GM23248 (cell line): Measurements from ENCODE around the gene GDPGP1. TPM values are rescaled to one million over a fixed set of nuclear protein-coding genes. Genes with fewer than 3 reads are reported as not detected.

Source experiments
- DNase-seq: peaks from one replicate; pipeline ENCODE4 v3.0.0-alpha.2; 2015
- H2AFZ ChIP-seq: fragments of 200-600 bp; sonication (generic); 2 replicates; pipeline ENCODE4 v1.6.1; 2016; ENCODE audit warnings: antibody characterized with exemption
- H3F3A ChIP-seq: fragments of 200-600 bp; sonication (generic); 2 replicates; pipeline ENCODE4 v1.6.1; 2016; ENCODE audit warnings: mild to moderate bottlenecking, antibody characterized with exemption, mixed run types; ENCODE audit not compliant: insufficient read depth
- H3K27ac ChIP-seq: fragments of 200-600 bp; sonication (generic); 2 replicates; pipeline ENCODE4 v1.5.1; 2016; ENCODE audit warnings: mild to moderate bottlenecking
- H3K27me3 ChIP-seq: fragments of 200-600 bp; sonication (generic); replicated peaks from 2 replicates; pipeline ENCODE4 v1.6.1; 2016; ENCODE audit warnings: mild to moderate bottlenecking; ENCODE audit not compliant: insufficient read depth
- H3K36me3 ChIP-seq: fragments of 200-600 bp; sonication (generic); 2 replicates; pipeline ENCODE4 v1.6.1; 2016; ENCODE audit warnings: low read depth, mild to moderate bottlenecking
- H3K4me1 ChIP-seq: fragments of 200-600 bp; sonication (generic); 2 replicates; pipeline ENCODE4 v1.6.1; 2016; ENCODE audit warnings: mild to moderate bottlenecking; ENCODE audit not compliant: insufficient read depth
- H3K4me2 ChIP-seq: fragments of 200-600 bp; sonication (generic); one replicate; pipeline ENCODE4 v1.6.1; 2016; ENCODE audit warnings: mild to moderate bottlenecking; ENCODE audit not compliant: unreplicated experiment
- H3K4me3 ChIP-seq: fragments of 200-600 bp; sonication (generic); 2 replicates; pipeline ENCODE4 v1.5.1; 2016; ENCODE audit warnings: mild to moderate bottlenecking
- H3K79me2 ChIP-seq: fragments of 200-600 bp; sonication (generic); 2 replicates; pipeline ENCODE4 v1.6.1; 2016; ENCODE audit warnings: mild to moderate bottlenecking; ENCODE audit not compliant: insufficient read depth
- H3K9ac ChIP-seq: fragments of 200-600 bp; sonication (generic); 2 replicates; pipeline ENCODE4 v1.6.1; 2016; ENCODE audit warnings: mild to moderate bottlenecking
- H3K9me2 ChIP-seq: fragments of 200-600 bp; sonication (generic); 2 replicates; pipeline ENCODE4 v1.6.1; 2016; ENCODE audit warnings: mixed run types, mild to moderate bottlenecking, moderate library complexity; ENCODE audit not compliant: insufficient read depth
- H3K9me3 ChIP-seq: fragments of 200-600 bp; sonication (generic); one replicate; pipeline ENCODE4 v1.6.1; 2017; ENCODE audit warnings: low read depth
- H4K20me1 ChIP-seq: fragments of 200-600 bp; sonication (generic); 2 replicates; pipeline ENCODE4 v1.6.0; 2016; ENCODE audit not compliant: insufficient read depth
- EZH2 ChIP-seq: fragments of 200-600 bp; sonication (generic); IDR thresholded peaks from 2 replicates; pipeline ENCODE4 v1.6.1; 2018; ENCODE audit warnings: antibody characterized with exemption, mild to moderate bottlenecking; ENCODE audit not compliant: insufficient read depth, poor library complexity, severe bottlenecking
- EZH2phosphoT487 ChIP-seq: fragments of 200-600 bp; sonication (generic); IDR thresholded peaks from 2 replicates; pipeline ENCODE4 v1.6.1; 2018; ENCODE audit warnings: antibody characterized with exemption, moderate library complexity, mild to moderate bottlenecking, low read depth; ENCODE audit not compliant: insufficient read depth
- WGBS, 2 experiments: methylation state at CpG; one replicate each; pipeline ENCODE4 v1.1.6; 2015 to 2017; ENCODE audit warnings: low lambda C conversion rate in 2 of 2, low coverage in 1 of 2; ENCODE audit errors: missing lambda C conversion rate in 2 of 2; 5-methylcytosine and 5-hydroxymethylcytosine counted together
- in situ Hi-C: fragments of 300-500 bp; cut with MboI; formaldehyde crosslinking; loops from 2 replicates; pipeline ENCODE4 v1.15.0; 2020
- polyA plus RNA-seq: library from polyadenylated mRNA; unstranded; fragments of >200 nt; fragmentation: Nextera tagmentation; extraction: Ambion mirVana; gene quantifications from 2 replicates; pipeline ENCODE4 v1.2.1, GENCODE V29; 2016
- total RNA-seq: library from RNA; depleted of rRNA; stranded (reverse); fragments of >200 nt; shearing (Covaris generic); gene quantifications from 2 replicates; pipeline ENCODE4 v1.2.3, GENCODE V29; 2014

Gene GDPGP1
- total and polyA plus RNA-seq, 2 experiments from 2014 or later = 1.3 to 9.0 TPM

- 0 to 1% methylated on average over 48 to 57 of the region's 59 CpGs for WGBS, 2 experiments
- Histone ChIP-seq H3K27ac (peak within 1 kb of the TSS; percentile 90), H3F3A (peaks cover 4% of the 10 kb centered on the region; the same call in 1 of the 2 replicates), H3K9me3 (no peaks in the 10 kb centered on the region), H2AFZ (peak within 1 kb of the TSS; percentile 84), H4K20me1 (no peaks in the 10 kb centered on the region; the same call in 1 of the 2 replicates), H3K36me3 (peaks cover 7% of the 10 kb centered on the region; the same call in 1 of the 2 replicates), H3K4me3 (peak within 1 kb of the TSS; percentile 93), H3K79me2 (peaks cover 48% of the 10 kb centered on the region), H3K9ac (peak within 1 kb of the TSS; percentile 93), H3K9me2 (no peaks in the 10 kb centered on the region), H3K4me2 (peak within 1 kb of the TSS; percentile 96), H3K4me1 (peaks cover 37% of the 10 kb centered on the region), H3K27me3 (no peaks in the 10 kb centered on the region)
- TF ChIP-seq EZH2phosphoT487 = no peak
- TF ChIP-seq EZH2 = no peak
- in situ Hi-C loops = no loop called here
- DNase-seq = peak; percentile 95
These were observed 31.5 kb downstream of the GDPGP1 start, which contains the start of gene NGRN for GRCh38 chr15:90265271-90266060. NGRN (plus strand) TSS chr15:90265672; CDS start chr15:90265713, 41 bp downstream.

GRCh38 chr15:90266061-90266431, 32.0 kb downstream of the GDPGP1 start:
- Histone ChIP-seq H2AFZ (peak overlapping the region; percentile 84), H3K4me3 (peak overlapping the region; percentile 93), H3F3A (peaks cover 4% of the 10 kb centered on the region; the same call in 1 of the 2 replicates), H3K9me3 (no peaks in the 10 kb centered on the region), H3K4me1 (peaks cover 37% of the 10 kb centered on the region), H3K4me2 (peak overlapping the region; percentile 96), H3K9ac (peak overlapping the region; percentile 93), H4K20me1 (no peaks in the 10 kb centered on the region; the same call in 1 of the 2 replicates), H3K27ac (peak overlapping the region; percentile 90), H3K79me2 (peaks cover 53% of the 10 kb centered on the region), H3K9me2 (no peaks in the 10 kb centered on the region), H3K27me3 (no peaks in the 10 kb centered on the region), H3K36me3 (peaks cover 12% of the 10 kb centered on the region; the same call in 1 of the 2 replicates)
- WGBS, 2 experiments = 0 to 2% methylated on average over 16 of the region's 16 CpGs
- peak; percentile 63 for DNase-seq
- in situ Hi-C loops = no loop called here
- no peak for TF ChIP-seq EZH2
- TF ChIP-seq EZH2phosphoT487 = no peak

- Histone ChIP-seq H3K9me2 (no peaks in the 10 kb centered on the region), H3K36me3 (peaks cover 15% of the 10 kb centered on the region; the same call in 1 of the 2 replicates), H3K9me3 (no peaks in the 10 kb centered on the region), H3F3A (peaks cover 4% of the 10 kb centered on the region; the same call in 1 of the 2 replicates), H3K27ac (peak overlapping the region; percentile 90), H4K20me1 (no peaks in the 10 kb centered on the region; the same call in 1 of the 2 replicates), H3K9ac (peak overlapping the region; percentile 93), H2AFZ (peak overlapping the region; percentile 84), H3K4me2 (peak overlapping the region; percentile 96), H3K4me3 (peak overlapping the region; percentile 93), H3K27me3 (no peaks in the 10 kb centered on the region), H3K79me2 (peaks cover 58% of the 10 kb centered on the region), H3K4me1 (peaks cover 34% of the 10 kb centered on the region)
- in situ Hi-C loops = no loop called here
- 7 to 8% methylated on average over 15 of the region's 15 CpGs for WGBS, 2 experiments
- DNase-seq = peak; percentile 81
- TF ChIP-seq EZH2phosphoT487 (no peak), EZH2 (no peak)
These were observed 32.5 kb downstream of the GDPGP1 start for GRCh38 chr15:90266485-90266884.

- peaks cover 16% of the 10 kb centered on the region; the same call in 1 of the 2 replicates for H3K36me3 ChIP-seq
- H3K4me1 ChIP-seq = peaks cover 24% of the 10 kb centered on the region
- in situ Hi-C loops = no loop called here
- no peaks in the 10 kb centered on the region for H3K9me3 ChIP-seq
- no peak overlapping the region for H3K27ac ChIP-seq
- no peaks in the 10 kb centered on the region for H3K9me2 ChIP-seq
- no peak for TF ChIP-seq EZH2
- no peak for TF ChIP-seq EZH2phosphoT487
- H3F3A ChIP-seq = peaks cover 4% of the 10 kb centered on the region; the same call in 1 of the 2 replicates
- H3K27me3 ChIP-seq = no peaks in the 10 kb centered on the region
- WGBS, 2 experiments = 5 to 20% methylated on average over 1 of the region's 1 CpG
- peak overlapping the region; percentile 93 for H3K4me3 ChIP-seq
- H3K4me2 ChIP-seq = peak overlapping the region; percentile 96
- no peaks in the 10 kb centered on the region; the same call in 1 of the 2 replicates for H4K20me1 ChIP-seq
- peaks cover 77% of the 10 kb centered on the region for H3K79me2 ChIP-seq
- H3K9ac ChIP-seq = no peak overlapping the region
- H2AFZ ChIP-seq = no peak overlapping the region
- peak; percentile 9 for DNase-seq
These were observed 34.4 kb downstream of the GDPGP1 start for GRCh38 chr15:90268415-90268814.
